Stimulated activated CD8-positive, alpha-beta memory T cell treated with anti-CD3 and anti-CD28 coated beads, Interleukin-12 subunit alpha, Interleukin-12 subunit beta, amount 100 ng/mL, for 1 hour (primary cell): Measurements from ENCODE around the gene FARS2.
A peak's percentile ranks its signal among the peaks of the same experiment; 100 is the strongest.

Experiments
- DNase-seq: peaks from one replicate; pipeline ENCODE4 v3.0.0-alpha.2; 2020; ENCODE audit warnings: low read depth

The FARS2 gene

GRCh38 chr6:5249451-5250122 is 11.7 kb upstream of the FARS2 start:
- no peak for DNase-seq

GRCh38 chr6:5250451-5250850 is 10.9 kb upstream of the FARS2 start:
- DNase-seq = no peak

- DNase-seq = no peak
Observed at GRCh38 chr6:5250911-5251310, 10.4 kb upstream of the FARS2 start.

DNA sequence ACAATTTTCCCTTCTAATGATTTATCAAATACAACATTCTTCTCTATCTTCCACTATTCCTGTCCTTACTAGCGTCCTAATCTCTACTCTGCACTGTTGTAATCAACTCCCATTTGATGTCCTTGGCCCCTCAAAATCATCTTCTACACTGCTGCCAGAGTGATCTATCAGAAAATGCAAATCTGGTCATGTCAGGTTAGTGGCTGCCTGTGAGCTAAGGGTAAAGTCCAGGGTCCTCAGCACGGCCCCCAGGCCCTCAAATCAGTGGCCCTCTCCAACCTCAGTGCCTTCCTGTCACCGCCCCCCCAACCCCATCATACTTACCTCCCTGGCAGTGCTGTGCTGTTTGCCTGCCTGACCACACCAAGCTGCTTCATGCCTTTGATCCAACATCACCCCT is 4.4 kb upstream of the FARS2 start:
- DNase-seq = no peak

GRCh38 chr6:5257400-5257799 is 3.9 kb upstream of the FARS2 start:
- DNase-seq = no peak

GRCh38 chr6:5259428-5259827 is 1.9 kb upstream of the FARS2 start:
- DNase-seq = no peak

- peak; percentile 62 for DNase-seq
Observed at GRCh38 chr6:5260111-5260620, 1.1 kb upstream of the FARS2 start.

GRCh38 chr6:5261545-5262109 is 314 bp downstream of the FARS2 start:
- DNase-seq = no peak

- no peak for DNase-seq
Observed at GRCh38 chr6:5266423-5266822, 5.1 kb downstream of the FARS2 start.

DNA sequence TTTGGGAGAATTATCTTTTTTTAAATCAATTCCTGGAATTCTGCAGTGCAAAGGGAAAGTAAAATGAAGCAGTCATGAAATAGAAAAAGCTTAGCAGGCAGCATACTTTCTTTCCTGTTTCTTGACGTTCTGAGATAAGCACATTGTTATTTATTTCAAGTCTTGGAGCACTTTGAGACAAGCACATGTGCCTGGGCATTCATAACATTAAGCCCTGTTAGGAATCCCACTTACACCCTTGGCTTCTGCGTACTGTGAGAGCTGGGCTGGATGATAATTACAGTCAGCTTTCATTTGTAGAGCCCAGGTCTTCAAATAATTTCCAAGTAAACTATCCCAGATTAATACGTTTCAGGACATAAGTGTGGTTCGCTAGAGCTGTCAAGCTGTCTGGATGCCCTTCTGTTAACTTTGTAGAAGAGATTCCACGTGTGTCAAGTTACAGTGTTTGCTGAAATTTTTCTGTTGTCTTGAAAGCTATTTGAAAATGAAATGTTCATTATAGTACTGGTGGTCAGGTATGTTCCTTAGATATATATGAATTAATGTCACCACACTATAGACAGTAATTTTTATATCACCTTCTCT is 8.9 kb downstream of the FARS2 start:
- DNase-seq = no peak

DNA sequence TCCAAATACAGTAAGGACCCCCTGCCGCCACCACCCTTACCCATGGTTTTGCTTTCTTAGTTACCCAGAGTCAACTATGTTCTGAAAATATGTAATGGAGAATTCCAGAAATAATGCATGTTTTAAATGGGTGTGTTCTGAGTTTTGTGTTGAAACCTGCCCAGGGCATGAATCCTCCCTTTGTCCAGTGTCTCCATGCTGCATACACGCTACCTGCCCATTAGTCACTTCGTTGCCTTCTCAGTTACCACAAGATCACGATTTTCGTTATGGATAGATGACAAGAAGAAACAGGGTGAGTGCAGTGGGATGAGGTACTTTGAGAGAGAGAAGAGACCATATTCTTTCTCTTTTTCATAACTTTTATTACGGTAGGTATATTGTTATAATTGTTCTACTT is 10.6 kb downstream of the FARS2 start:
- DNase-seq = no peak

- DNase-seq = no peak
Observed at GRCh38 chr6:5274231-5274630, 12.9 kb downstream of the FARS2 start.

DNA sequence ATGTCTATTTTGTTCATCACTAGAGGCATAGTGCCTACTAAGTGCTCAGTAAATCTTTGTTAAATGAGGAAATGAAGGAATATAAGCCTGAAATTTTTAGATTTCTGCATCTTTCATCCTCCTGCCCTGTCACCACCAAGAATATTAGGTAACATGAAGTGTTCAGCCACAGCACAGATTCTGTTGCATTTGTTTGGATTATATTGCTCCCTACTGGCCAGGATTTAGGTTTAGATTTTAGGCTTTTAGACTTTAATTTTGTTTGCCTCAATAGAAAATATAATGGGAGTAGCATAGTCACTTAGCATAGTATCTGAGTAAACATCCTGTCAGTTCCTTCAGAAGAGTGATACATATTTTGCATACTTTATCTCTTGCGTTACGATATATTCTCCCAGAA is 14.2 kb downstream of the FARS2 start:
- DNase-seq = no peak

DNA sequence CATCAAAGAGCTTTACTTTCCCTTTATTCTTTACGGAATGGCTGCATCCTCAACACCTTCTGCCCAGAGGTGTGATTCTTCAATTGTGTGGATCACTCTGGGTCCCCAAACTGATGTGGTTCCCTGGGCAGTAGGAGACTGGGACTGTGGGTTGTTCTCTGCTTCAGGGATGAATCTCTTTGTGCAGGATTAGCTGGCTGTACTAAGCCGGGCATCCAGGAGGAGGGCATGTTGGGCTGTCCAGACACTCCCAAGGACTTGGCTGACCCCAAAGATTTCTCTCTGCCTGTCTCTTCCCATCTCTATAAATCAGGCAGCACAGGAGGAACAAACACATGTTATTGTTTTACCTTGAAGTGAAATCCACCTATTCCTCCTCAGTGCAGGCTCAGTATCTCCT is 15.3 kb downstream of the FARS2 start:
- no peak for DNase-seq

DNA sequence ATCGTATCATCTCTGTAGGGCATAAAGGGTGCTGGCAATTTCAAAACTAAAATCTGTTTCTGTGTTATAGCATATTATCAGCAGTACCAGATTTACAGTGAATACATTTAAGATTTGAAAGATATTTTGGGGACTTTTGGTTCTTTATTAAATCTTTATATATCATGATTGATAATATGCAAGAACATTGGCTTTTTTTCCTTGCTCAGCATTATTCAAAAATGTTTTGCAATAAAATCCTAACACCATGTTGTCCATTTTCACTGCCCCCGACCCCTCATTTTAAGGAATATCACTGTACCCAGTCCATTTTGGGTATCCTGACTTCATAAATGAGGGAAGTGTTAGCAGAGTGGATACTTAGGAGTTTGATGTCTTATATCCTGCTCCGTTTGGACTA is 16.3 kb downstream of the FARS2 start:
- DNase-seq = no peak

- no peak for DNase-seq
Observed at GRCh38 chr6:5278047-5278446, 16.7 kb downstream of the FARS2 start.

DNA sequence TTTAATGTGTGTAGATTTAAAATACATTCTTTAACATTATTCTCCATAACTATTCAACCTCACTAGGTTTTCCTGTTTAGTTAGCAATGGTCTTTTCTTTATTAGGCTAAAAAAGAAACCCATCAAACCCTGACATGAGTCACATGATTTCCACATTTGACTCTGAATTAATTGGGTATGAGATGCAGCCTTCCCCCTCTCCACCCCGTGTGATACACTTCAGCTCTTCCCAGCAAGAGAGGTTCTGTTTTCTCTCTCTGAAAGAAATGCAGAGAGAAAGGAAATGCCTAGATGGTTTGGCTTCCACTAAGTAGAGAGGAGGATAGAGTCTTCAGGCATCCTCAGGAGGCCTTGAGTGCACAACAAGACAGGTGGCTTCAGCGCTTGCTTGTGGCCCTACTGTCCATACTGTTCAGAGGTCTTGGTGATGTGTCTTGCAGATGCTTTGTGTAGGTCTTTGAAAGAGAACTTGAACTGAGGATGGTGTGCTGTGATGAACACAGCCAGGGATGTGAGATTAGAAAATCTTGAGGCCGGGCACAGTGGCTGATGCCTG is 17.3 kb downstream of the FARS2 start:
- DNase-seq = no peak

DNA sequence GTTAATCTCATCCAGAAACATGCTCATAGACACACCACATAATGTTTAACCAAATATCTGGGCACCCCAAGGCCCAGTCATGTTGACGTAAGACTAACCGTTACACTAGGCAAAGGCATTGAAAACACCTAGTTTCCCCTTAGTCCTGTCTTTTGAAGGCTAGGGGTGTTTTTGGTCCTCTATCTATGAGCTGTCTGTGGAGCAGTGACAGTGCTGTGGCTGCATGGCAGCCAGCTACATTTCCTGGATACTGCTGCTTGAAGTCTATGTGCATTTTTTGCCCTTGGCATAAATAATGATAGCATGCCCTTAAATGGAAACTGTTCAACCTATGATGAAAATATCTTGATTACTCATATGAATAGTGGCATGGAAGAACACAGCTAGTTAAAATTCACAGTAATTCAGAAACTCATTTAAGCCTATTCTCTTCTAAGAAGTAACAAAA is 18.6 kb downstream of the FARS2 start:
- no peak for DNase-seq

DNA sequence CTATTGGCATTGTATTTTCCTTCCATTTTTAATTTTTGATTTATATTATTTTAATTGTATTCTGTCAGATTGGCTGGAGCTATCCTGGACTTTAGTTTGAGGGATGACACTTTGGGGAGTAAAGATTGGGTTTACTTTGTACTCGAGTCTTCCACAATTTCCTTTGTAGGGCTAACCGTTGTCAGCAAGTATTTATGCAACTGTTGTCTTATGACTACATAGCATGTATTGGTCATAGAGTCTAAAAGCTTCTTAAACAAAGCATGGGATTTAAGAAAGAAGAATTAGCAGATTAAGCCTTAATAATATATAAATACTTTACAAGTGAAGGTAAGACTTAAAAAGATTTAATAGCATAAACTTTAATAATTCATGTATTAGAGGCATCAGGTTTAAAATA is 19.6 kb downstream of the FARS2 start:
- no peak for DNase-seq

DNA sequence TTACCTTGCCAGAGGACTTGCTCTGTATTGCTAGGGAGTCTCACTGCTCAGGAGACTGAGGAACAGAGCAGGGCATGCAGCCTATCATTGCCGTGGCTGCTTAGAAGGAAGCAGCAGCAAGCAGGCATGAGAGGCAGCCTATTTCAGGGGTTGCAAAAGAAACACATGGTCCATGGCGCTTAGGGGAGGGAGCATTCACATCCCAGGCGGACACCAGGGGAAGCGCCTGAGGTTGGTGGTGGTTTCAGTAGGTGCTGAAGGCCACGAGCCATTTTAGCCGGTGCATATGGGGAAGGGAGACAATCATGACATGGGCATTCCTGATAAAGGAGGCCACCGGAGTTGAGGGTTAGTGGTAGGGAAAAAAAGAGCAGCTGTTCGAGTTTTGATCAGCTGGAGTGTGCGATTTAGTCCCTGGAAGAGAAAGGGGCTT is 20.9 kb downstream of the FARS2 start:
- DNase-seq = no peak

GRCh38 chr6:5285081-5285480 is 23.8 kb downstream of the FARS2 start:
- DNase-seq = no peak

GRCh38 chr6:5285526-5285925 is 24.2 kb downstream of the FARS2 start:
- no peak for DNase-seq

DNA sequence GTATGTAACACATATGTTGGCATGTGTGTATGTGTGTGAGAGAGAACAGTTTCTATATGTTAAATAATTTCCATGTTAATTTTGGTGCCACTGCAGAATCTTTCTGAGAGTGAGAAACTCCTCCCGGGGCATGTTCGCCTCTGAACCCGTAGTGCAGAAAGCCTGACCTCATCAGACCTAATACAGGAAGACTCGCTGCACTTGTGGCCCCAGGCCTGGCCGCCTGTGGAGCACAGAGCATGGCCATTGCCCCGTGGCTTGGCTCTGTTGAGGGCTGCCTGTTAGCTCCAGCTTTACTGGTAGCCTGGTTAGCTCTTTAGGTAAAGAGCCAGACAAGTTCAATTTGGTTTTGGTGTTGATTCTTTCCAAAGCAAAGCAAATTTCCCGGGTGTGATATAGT is 25.5 kb downstream of the FARS2 start:
- DNase-seq = no peak
